NCI-H2029 treated with DMSO at 0.1 percent for 48 hours (cell line): ENCODE measurements around the gene STK38L.

Experiments used
- DNase-seq: peaks from one replicate; lab custom pipeline; 2025; lab: John Stamatoyannopoulos, UW

The STK38L gene

DNA sequence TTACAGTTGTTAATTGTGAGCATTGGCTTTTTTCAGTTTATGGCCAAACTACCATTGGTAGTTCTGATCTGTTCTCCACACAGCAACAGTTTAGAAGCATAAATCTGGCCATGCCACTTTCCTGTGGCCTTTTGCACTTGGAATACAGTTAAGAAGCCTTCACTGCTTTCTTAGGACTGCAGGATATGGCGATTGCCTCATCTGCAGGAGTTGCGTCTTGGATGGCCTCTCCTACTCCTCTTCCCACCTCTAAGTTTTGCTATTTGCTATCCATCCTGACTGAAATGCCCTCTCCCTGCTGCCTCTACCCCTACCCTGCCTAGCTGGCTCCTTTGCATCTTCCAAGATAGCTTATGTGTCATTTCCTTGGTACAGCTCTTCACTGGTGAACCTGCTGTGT is 75.8 kb downstream of the STK38L start:
- DNase-seq: no peak

DNA sequence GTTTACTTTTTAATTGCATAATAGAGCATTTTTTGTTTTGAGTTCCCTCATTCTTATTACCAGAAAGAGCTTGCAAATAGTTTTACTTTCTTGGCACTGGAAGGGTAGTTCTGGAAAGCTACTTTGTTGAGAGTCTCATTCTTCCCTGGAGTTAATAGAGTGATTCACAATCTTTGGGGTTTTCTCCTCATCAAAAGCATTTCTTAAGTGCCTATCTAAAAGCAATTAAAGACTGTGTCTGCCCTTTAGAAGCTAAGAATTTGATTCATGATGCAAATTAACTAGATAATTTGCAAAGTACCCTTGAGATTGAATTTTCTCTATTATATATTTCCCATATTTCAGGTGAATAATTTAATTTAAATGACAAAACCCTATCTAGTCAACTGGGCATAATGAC is 80.4 kb downstream of the STK38L start:
- no peak for DNase-seq

DNA sequence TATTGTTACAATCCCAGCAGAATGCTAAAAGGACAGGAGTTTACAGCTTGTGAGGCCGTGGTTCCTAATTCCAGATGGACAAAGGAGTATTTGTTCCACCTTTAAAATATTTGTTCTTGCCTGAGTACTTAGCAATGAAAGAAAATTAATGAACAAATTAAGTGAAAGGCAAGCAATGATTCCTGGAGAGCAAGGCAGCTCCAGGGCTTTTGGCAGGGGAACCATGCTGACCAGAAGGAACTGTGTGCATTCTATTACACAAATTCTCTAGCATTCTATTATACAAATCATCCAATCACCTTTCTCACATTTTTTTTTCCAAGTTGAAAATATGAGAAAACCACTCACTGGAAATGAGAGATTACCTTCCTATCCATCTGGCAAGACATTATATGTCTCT is 86.8 kb downstream of the STK38L start:
- DNase-seq: no peak

DNA sequence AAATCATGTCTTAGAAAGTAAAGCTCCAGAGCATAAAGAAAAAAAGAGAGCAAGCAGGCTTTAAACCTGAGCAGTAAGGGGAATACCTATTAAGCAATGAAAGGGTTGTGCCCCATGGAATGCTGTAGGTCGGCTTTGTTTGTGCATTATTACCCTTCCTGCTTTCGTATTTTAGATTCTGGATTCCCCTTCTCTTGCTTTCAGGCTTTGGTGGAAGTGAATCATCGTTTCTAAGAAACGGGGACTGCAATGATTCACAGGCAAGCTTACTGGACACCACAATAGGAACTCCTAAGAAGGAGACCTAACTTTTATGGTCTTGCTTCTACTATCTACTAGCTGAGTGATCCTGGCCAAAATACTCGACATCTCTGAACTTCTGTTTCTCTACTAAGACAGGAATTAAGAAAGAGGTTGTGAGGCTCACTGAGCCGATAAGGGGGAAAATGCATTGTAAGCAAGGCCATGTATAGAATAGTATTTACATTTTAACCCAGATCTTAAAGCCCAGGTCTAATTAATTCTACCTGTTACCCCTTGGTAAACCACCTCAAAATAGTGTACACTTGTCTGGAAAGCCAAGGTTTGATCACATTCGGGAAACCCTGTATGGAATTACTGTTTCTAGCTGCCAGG is 87.3 kb downstream of the STK38L start:
- DNase-seq: no peak

DNA sequence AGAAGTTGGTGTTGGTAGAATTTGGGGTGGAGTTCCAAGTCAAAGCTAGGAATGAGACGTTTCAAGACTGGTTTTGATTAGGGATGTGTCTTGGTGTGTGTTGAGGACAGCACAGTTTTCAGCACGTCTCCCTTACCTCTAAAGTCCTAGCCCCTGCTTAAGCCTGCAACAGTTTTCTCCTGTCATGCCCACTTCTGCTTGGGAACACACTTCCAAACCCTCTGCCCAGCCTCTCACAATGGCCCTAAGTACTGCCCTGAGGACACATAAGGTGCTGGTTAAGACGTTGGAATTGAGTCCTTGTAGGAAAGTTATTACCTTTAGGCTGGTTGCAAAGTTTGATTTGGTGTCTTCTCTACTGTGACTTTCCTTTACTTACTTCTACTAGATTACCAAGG is 87.8 kb downstream of the STK38L start:
- DNase-seq: no peak

DNA sequence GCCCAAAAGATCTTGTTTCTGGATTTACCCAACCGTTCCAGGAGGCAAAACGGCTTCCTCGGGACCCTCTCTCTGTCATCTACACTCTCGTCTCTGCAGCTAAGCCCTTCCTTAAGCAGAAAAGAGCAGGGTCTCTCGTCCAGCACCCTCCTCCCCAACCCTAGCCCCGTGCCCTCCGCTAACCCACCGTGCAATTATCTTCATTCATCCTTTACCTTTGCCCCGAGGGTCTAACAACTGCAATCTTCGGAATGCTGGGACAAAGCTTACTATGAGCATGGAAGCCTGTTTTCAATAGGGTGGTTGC is 88.3 kb downstream of the STK38L start:
- DNase-seq: no peak

DNA sequence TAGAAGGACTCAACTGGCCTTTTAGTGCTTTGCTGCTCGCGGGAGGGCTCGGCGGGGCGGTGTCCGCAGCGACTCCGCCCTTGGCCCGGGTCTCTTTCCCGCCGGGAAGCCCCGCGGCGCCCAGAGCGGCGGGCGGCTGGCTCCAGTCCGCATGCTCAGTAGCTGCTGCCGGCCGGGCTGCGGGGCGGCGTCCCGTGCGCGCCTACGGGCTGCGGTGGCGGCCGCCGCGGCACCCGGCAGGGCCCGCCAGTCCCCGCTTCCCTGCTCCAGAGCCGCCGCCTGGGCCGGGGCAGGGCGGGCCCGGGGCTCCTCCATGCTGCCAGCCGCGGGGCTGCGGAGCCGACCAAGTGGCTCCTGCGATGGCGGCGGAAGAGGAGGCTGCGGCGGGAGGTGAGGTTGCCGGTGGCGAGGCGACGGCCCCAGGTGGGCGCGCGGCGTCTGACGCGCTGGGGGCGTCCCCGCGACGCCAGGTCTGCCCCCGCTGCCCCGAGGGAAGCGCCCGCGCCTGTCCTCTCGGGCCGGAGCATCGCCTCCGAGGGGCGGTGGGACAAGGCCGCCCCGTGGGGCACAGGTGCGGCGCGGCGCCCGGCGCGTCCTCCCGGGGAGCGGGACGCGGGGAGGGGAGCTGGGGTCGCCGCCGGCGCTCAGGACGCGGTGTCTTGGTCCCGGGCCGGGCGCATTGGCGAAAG is 88.8 kb downstream of the STK38L start, which contains the start of gene BMAL2:
Gene BMAL2, plus strand, starts transcription at position 123 of the 689 bp plus-strand sequence. Its CDS starts 237 bp downstream, at position 360.
- DNase-seq: no peak

DNA sequence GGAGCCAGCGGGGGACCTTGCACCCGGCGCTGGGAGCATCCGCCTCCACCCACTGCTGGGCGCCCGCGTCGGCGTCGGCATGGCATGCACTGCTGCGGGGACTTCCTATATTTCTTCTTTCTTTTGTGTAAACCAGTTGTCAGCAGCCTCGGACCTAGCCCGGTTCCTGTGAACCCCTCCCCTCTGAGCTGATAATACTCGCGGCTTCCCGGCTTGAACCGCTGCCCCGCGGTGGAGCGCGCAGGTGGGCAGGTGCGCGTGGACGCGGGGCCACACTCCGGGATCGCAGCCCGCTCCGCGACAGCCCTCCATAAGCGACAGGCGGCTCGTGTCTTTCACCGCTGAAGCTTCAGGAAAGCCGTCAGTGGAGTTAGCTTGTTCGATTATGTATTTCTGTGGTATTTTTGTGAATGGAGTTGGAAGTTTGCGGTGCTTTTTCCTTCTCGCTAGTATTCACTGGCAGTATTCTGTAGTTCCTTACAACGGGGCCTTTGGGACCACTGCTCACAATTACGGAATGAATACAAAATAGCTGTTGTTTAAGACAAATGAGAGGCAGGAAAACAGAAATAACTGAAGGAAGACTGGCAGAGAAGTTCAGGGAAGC is 89.4 kb downstream of the STK38L start:
- DNase-seq: no peak

DNA sequence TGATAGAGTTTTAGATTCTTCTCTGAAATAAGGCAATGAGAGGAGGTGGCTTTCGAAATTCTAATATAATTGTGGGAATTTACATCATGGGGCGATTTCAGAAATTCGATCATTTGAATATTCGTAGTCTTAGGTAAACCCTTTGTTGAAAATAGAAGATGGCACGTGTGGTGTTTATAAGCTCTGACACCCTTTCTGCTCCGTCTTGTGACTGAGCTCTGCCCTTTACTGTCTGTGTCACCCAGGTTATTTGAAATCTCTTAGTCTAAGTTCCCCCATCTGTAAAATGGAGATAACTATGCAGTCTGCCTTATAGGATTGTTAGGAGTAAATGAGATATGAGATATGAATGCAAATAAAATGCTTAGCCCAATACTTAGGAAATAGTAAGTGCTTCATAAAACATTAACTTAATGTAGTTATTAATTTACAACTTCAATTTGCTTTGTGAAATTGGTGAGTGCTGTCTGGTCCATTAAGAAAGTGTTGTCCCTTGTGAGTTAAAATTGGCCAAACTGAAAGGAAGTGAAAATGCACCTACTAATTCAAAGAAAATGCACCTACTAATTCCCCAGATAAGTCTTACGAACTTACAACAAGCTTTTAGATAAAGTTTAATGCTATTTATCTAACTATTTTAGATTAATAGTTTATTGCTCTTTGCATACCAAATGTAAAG is 90.1 kb downstream of the STK38L start:
- no peak for DNase-seq

DNA sequence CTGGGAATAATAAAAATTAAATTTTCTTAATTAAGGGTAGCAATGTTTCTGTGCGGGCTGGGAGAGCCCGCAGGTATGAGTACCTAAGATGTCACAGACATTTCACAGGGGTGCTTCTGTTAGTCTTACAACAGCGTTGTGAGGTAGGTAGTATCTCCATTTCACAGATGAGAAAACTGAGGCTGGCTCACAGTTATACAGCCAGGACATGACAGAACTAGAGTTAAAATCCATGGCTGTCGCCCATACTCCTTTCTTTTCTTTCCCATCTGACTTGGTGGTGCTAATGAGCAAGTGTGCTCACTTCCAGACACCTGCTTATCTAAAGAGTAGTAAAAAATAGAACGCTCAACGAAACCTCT is 90.6 kb downstream of the STK38L start:
- DNase-seq: no peak

DNA sequence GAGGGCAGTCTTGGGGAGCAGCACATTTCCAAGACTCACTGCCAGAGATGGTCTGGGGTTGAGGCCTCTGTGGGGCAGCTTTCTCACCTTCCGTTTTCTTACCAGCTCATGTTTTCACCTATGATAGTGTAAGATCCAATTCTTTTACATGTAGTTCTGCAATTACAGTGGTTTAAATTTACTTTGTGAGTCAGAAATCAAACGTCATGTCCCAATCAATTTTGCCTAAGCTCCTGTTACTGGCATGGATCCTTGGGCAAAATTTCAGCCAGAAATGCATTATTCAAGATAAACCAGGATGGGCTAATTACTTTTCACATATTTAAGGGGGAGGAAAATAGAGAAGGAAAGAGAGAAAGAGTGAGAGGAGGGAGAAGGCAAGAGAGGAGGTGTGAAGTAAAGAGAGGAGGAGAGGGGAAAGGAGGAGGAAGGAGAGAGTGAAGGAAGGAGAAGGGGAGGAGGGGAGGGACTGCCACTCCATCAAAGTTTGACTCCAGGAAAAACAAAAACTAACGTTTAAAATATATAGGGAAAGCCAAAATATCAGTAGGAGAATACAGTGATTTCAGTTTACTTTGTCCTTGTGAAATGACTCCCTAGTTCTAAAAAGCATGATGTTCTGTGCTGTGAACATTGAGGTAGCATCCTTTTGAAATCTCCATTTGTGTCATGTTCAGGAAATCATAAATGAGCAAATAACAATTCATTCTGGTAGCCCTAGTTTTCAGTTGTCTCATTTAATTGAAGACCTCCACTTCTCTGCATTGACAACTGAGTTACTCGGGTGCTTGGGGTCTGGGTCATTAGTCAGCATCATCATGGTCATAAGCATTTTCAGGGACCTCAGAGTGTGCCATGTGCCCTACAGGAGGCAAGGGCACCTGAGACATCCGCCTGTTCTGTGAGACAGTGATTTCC is 91.5 kb downstream of the STK38L start:
- DNase-seq: no peak

DNA sequence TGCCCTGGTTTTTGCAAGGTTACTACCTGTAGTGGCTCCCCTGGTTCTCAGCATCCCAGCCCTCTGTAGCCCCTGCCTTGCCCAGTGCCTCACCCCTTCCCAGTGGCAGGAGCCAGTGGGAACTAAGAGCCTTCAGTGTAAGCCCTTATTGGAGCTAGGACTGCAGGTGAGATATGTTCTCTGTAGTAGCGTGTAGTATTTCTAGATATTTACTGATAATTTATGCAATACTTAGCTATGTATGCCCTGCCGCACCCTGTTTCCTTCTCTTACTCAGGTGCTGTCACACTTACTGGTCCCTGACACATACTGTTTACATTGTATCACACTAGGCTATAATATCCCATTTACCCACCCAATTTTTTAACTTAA is 92.2 kb downstream of the STK38L start:
- no peak for DNase-seq

DNA sequence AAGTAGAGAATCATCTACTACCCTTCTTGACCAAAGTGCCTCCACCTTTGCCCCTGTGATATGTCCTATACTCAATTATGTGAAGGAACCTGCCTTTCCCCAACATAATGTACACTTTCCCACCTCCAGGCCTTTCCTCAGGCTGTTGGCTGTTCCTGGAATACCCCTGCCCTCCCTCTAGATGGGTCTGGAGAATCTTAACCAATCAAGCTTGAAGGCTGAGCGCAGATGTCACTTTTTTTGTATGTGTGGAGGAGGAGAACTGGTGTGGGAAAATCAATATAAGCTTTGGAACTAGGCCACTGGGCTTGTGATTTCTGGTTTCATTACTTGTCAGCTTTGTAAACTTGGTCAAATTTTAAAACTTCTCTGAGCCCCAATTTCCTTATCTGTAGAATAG is 93.3 kb downstream of the STK38L start:
- DNase-seq: no peak

DNA sequence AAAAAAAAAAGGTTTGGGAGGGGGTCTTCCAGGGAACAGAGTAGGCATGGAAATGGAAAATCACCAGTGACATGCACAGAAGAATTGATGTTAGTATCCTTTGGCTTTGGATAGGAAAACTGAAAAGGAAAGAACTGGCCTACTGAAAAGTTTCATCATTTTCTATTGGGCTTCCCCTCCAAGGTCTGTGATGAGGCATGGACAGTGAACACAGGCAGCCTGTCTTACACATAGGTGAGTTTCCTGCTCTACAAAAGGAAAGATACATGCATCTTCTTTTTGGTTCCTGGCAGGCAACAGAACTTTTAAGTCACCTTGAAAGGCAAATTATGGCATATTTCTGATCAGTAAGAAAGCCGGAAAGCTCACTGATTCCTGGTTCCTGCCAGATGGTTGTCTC is 94.4 kb downstream of the STK38L start:
- no peak for DNase-seq

DNA sequence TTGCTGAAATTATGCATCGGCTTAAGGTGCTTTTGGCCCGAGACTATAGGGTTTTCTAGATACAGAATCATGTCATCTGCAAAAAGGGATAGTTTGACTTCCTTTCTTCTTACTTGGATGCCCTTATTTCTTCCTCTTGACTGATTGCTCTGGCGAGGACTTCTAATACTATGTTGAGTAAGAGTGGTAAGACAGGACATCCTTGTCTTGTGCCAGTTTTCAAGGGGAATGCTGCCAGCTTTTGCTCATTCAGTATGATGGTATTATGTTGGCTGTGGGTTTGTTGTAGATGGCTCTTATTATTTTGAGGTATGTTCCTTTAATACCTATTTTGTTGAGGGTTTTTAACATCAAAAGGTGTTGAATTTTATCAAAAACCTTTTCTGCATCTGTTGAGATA is 96.9 kb downstream of the STK38L start:
- DNase-seq: no peak

DNA sequence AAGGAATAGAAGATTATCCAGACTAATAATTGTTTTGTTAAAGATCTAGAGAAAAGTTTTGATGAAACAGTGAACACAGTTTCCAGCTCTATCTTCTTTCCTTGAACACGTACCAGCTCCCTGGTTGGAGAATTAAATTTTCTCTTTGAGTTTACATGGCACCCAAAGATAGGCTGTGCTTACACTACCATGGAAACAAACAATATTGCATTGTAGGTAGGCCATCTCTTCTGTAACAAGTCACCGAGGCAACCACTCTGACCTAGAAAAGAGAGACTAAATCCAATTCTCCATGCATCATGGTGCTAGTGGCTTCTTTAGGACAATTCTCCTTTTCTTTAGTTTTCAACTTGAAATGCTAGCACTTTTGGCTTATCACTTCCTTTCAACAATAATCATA is 98.5 kb downstream of the STK38L start:
- DNase-seq: no peak

DNA sequence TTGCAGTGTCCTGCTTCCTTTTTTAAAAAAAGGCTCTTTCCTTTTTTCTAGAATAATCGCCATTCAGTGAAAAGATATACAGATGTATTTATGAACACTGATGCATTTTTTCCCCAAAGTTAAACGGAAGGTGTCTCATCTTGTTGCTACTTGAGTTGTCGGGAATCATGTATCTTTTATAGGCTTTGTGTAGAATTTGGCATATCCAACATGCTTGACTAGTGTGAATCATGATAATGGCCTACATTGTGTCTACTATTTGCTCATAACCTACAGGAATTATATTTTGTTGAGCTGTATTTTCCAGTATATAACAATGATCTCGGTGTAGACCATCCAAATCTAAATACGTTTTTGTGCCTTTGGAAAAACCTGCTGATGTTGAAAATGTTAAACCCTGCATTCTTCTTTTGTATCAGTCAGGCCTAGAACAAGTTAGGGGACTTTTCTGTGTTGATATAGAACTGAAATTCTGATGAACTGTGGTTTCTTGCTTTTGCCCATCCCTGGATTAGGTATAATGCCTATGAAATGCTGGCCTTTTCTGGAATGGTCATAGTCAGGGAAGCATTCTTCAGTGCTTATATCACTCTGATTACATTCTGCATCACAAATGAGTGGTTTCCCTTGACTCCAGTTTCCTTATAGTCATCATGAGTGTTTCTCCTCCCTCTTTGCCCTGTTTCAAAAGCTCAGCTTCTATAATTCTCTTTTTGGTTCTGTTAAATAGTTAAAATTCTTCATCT is 99.3 kb downstream of the STK38L start:
- DNase-seq: no peak

DNA sequence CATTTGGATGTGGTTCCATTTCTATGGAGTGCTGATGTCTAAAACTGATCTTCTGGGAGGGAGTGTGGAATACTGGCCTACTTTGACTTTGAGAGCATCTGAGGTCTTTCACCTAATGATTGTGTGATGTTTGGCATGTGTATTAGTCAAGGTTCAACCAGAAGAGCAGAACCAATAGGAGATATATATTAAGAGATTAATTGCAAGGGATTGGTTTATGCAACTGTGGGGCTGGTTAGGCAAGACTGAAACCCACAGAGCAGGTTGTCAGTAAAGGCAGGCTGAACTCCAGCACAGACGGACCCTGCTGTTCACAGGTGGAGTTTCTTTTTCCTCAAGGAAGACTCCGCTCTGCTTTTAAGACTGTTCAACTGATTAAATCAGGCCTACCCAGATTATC is 100.2 kb downstream of the STK38L start:
- DNase-seq: no peak

DNA sequence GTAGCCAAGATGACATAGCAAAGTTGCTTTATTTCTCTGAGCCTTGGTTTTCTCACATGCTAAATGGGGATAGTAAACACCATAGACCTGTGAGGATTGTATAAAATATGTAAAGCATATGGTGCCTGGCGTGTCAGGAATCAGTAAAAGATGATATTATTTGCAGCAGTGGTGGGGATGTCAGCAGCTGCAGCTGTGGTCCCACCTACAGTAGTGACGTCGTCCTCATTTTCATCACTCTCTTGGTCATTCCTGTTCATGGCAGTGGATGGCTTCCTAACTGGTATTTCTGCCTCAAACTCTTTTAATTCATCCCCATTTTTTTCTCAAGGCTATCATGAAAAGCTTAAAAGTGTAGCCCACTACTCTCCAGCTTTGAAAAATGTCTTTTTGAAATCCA is 100.7 kb downstream of the STK38L start:
- no peak for DNase-seq

DNA sequence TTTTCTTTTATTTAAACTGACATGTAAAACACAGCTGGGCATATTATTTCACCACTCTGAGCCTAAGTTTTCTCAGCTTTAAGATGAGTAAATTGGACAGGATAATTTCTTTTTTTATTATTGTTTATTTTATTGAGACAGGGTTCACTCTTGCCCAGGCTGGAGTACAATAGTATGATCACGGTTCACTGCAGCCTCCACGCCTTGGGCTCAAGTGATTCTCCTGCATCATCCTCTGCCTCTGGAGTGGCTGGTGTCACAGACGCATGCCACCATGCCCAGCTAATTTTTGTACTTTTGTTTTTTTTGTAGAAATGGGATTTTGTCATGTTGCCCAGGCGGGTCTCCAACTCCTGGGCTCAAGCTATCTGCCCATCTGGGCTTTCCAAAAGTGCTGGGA is 101.3 kb downstream of the STK38L start:
- no peak for DNase-seq

DNA sequence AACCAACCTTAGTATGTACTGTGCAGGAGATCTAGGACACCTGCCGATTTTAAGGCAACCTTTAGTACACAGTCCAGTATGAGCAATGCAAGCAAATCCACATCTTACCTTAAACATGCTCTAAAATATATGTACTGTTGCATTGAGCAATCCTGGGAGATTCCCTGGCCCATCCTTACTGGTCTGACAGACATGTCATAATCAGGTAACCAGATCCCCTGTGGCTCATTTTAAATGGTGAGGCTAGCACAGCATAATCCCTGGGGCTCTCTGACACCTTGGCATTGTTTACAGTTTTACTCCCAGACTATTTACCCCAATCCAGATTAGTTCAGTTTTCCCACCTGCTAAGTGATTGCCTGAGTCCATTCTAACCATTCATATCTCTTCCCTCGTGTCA is 103.7 kb downstream of the STK38L start:
- DNase-seq: no peak

DNA sequence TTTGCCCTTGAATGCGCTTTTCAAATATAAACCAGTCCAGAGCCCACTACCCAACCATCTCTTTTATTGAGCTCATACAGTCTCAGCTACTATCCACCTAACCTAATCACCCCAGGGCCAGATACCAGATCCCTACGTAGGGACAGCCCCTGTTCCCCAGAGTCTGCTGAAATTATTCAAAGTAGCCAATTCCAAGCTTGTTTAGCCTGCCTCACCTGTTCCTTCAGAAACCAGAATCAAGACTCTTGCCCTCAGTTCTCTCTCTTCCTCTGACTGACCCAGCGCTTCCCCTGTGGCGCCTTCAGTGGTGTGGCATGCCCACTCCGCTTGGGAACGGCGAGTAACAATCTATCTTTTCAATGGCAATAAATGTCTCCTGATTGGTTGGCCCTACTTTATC is 107.4 kb downstream of the STK38L start:
- no peak for DNase-seq
